Fibroblast of mammary gland (primary cell): Measurements from ENCODE around the gene DNAH6.

Experiments used
- DNase-seq: peaks from one replicate; pipeline ENCODE4 v3.0.0-alpha.2; 2010; ENCODE audit warnings: low read depth
- H3K4me3 ChIP-seq: 2 replicates; pipeline ENCODE4 v1.5.1; 2011; ENCODE audit warnings: low read depth, mild to moderate bottlenecking, low read length, moderate library complexity; ENCODE audit not compliant: control insufficient read depth
- TF ChIP-seq, protein P1 (sequence below): conservative IDR thresholded peaks from 2 replicates; pipeline ENCODE4 v1.5.1; 2011; ENCODE audit warnings: low read depth, low read length, inconsistent platforms; ENCODE audit not compliant: control insufficient read depth, insufficient read depth

Gene DNAH6

DNA sequence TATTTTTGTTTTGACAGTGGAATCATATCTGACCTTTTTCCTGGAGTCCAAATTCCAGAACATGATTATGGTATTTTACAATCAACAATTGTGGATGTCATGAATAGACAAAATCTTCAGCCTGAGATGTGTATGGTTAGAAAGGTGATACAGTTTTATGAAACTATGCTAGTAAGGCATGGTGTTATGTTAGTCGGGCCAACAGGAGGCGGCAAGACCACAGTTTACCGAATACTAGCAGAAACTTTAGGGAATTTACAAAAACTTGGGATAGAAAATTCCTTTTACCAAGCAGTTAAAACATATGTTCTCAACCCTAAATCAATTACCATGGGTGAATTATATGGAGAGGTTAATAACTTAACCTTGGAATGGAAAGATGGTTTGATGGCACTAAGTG lies 137.0 kb downstream of the DNAH6 start:
- TF ChIP-seq, protein P1, sequence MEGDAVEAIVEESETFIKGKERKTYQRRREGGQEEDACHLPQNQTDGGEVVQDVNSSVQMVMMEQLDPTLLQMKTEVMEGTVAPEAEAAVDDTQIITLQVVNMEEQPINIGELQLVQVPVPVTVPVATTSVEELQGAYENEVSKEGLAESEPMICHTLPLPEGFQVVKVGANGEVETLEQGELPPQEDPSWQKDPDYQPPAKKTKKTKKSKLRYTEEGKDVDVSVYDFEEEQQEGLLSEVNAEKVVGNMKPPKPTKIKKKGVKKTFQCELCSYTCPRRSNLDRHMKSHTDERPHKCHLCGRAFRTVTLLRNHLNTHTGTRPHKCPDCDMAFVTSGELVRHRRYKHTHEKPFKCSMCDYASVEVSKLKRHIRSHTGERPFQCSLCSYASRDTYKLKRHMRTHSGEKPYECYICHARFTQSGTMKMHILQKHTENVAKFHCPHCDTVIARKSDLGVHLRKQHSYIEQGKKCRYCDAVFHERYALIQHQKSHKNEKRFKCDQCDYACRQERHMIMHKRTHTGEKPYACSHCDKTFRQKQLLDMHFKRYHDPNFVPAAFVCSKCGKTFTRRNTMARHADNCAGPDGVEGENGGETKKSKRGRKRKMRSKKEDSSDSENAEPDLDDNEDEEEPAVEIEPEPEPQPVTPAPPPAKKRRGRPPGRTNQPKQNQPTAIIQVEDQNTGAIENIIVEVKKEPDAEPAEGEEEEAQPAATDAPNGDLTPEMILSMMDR, result no peak
- no peak overlapping the region for H3K4me3 ChIP-seq
- DNase-seq, result peak; percentile 3

DNA sequence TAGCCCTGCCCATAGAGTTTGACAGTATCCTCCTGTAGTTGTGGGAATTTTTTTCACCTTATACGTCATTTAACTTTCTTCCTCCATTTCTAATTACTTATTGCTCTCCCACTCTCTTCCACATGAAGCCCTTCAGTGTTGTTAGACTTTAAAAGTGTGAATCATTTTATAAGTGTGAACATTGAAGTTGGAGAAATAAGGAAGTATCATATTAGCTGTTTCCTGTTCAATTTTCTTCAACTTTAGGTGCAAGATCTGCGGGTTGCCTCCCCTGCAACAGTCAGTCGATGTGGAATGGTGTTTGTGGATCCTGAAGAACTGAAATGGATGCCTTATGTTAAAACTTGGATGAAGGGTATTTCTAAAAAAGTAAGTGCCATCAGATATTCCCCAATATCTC lies 138.1 kb downstream of the DNAH6 start:
- TF ChIP-seq, protein P1, result no peak
- DNase-seq, result no peak
- no peak overlapping the region for H3K4me3 ChIP-seq

DNA sequence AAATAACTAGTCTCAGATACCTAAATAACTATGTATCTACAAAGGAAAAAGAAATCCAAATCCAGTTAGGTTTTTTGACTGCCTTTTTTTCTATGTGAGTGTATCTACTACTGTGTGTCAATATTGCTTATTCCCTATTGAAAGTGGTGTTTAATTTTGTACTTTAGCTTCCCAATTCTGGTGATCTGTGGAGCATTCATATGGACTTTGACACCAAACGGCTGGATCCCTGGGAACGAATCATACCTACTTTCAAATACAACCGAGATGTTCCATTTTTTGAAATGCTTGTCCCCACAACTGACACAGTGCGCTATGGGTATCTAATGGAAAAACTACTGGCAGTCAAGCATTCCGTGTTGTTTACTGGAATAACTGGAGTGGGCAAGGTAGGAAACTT lies 152.8 kb downstream of the DNAH6 start:
- H3K4me3 ChIP-seq, result no peak overlapping the region
- DNase-seq, result no peak
- TF ChIP-seq, protein P1, result no peak

DNA sequence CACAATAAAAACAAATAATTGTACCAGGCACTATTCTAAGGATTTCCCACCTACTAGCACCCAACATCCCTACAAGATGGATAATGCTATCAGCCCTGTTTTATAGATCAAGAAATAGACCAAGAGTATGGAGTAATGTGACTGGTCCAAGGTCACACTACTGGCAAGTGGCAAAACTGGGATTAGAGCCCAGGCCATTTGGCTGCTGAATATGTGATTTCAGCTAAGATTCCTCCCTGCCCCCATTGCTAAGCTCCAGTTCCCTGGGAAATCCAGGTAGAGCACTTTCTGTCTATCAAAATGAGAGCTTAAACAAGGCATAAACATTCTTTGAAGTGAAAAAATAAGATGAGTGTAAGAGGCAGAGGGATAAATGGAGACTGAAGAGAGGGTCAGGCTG lies 157.8 kb downstream of the DNAH6 start:
- TF ChIP-seq, protein P1, result no peak
- no peak overlapping the region for H3K4me3 ChIP-seq
- DNase-seq, result no peak

DNA sequence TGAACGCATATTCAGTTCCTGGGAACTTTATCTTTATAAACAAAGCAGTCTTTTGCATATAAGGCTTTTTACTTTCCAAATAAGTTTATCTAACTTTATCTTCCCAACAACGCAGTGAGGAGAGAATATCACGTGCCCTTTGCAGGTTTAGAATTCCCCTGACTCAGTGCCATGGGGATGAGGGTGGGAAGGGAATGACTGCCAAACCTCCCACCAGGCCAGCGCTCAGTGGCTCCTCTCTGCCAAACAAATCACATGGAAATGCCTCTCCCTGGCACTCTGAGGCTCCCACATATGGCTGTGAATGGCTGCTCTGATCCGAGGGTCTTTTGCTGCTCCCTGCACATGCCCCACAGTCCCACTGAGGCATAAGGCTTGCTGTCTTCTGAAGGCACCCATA lies 158.3 kb downstream of the DNAH6 start:
- TF ChIP-seq, protein P1, result no peak
- no peak for DNase-seq
- no peak overlapping the region for H3K4me3 ChIP-seq

DNA sequence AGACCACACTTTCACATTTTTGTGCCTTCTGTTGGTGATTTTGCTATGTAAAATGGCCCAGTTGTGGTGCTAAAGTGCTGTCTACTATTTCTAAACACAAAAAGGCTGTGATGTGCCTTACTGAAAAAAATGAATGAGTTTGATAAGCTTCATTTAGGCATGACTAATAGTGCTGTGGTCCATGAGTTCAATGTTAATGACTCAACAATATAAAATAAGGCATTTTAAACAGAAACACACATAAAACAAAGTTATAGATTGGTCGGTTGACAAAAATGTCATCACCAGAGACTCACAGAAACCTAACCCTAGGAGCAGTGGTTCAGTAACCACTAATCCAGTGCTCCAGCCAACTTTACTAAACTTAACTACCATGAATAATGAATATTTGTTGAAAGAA lies 160.0 kb downstream of the DNAH6 start:
- no peak overlapping the region for H3K4me3 ChIP-seq
- TF ChIP-seq, protein P1, result no peak
- DNase-seq, result peak; percentile 77

DNA sequence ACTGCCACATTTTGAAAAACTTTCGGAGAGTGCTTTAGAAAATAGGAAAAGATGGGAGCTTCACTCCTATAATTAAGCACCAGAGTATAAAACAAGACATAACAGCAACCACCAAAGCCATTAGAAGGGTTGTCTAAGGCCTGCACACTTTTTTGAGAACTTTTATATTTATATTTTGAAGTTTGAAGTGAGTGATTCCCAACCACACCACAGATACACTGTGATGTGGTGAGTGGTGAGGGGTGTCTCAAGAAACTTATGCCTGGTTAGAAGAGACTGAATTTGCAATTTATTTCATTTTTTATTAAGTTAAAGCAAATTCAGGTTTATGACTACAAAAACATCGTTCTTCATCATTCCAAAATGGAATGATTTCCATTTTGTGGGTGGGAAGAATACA lies 161.9 kb downstream of the DNAH6 start:
- DNase-seq, result no peak
- TF ChIP-seq, protein P1, result no peak
- H3K4me3 ChIP-seq, result no peak overlapping the region
